Measurements from ENCODE around the gene PREX1. TPM values are rescaled to one million over a fixed set of nuclear protein-coding genes. Genes with fewer than 3 reads are reported as not detected.
"Not testable (repeated sequence)": the region's sequence is repeated elsewhere in the genome, so short reads cannot be mapped to it uniquely, and the experiment has no call there.

The PREX1 gene
- total and polyA plus RNA-seq, 12 donors, result 10.1 to 85.1 (median 42.9) TPM

DNA sequence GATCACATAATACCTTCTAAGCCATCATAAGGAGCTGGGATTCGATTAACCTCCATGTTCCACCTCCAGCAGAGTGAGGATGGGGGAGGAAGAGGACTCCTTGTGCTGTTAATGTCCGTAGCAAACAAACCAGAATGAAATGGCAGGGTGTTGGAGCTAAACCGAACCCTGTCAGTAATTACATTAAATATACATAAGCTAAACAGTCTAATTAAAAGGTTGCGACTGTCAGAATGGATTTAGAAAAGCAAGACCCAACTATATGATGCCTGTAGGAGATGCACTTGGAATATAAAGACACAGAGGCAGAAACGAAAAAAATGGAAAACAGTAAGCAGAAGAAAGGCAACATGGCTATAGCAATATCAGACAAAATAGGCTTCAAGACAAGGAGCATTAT lies 13.2 kb downstream of the PREX1 start:
- no peaks in the 10 kb centered on the region for H3K27me3 ChIP-seq
- H3K4me1 ChIP-seq (replicated peaks in 1 of 2), result peaks cover 14 to 46% of the 10 kb centered on the region in 2 donors
- H3K36me3 ChIP-seq (replicated peaks in 1 of 2), result no peaks in the 10 kb centered on the region
- H3K4me3 ChIP-seq, result no peak overlapping the region
- 88 to 93% (median 91%) methylated on average over 5 of the region's 5 CpGs for WGBS, 4 donors
- intact Hi-C loops (cut with DNase I), result no loop called here
- no peaks in the 10 kb centered on the region for H3K9me3 ChIP-seq (replicated peaks in 1 of 3)
- TF ChIP-seq, protein P1, sequence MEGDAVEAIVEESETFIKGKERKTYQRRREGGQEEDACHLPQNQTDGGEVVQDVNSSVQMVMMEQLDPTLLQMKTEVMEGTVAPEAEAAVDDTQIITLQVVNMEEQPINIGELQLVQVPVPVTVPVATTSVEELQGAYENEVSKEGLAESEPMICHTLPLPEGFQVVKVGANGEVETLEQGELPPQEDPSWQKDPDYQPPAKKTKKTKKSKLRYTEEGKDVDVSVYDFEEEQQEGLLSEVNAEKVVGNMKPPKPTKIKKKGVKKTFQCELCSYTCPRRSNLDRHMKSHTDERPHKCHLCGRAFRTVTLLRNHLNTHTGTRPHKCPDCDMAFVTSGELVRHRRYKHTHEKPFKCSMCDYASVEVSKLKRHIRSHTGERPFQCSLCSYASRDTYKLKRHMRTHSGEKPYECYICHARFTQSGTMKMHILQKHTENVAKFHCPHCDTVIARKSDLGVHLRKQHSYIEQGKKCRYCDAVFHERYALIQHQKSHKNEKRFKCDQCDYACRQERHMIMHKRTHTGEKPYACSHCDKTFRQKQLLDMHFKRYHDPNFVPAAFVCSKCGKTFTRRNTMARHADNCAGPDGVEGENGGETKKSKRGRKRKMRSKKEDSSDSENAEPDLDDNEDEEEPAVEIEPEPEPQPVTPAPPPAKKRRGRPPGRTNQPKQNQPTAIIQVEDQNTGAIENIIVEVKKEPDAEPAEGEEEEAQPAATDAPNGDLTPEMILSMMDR (IDR thresholded peaks at IDR 0.05), result no peak
- TF ChIP-seq POLR2A (IDR thresholded peaks at IDR 0.05), result no peak
- no peak for DNase-seq
- no peak overlapping the region for H3K27ac ChIP-seq

DNA sequence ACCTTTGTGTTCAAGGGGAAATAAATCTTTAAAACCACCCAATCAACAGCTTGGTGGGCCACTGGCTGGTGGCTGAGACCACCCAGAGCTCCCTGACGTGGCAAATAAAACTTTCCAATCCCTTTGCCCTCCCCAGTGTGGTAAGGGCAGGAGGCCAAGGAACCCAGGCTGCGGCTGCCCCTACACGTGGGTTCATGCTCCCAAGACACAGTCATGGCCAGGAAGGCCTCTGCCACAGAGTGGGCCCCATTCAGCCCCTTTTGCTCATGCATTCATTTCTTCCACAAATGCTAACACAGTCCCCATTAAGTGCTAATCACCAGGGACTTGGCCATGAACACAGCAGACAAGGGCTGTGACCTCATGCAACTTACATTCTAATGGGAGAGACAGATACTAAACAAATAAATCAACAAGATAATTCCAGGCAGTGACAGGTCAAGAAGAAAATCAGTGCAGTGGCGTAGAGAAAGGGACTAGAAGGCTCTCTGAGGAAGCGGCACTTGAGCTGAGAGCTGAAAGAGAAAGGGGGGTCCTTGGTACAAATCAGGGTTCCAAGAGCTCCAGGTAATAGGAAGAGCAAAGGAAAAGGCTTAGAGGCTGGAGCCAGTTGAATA lies 13.8 kb downstream of the PREX1 start:
- no peak overlapping the region for H3K4me3 ChIP-seq
- peaks cover 14 to 46% of the 10 kb centered on the region in 2 donors for H3K4me1 ChIP-seq (replicated peaks in 1 of 2)
- no peaks in the 10 kb centered on the region for H3K9me3 ChIP-seq (replicated peaks in 1 of 3)
- WGBS, 4 donors, result 59 to 76% (median 67%) methylated on average over 4 to 5 of the region's 5 CpGs
- intact Hi-C loops (cut with DNase I), result no loop called here
- no peaks in the 10 kb centered on the region for H3K36me3 ChIP-seq (replicated peaks in 1 of 2)
- TF ChIP-seq POLR2A (IDR thresholded peaks at IDR 0.05), result no peak
- TF ChIP-seq, protein P1 (IDR thresholded peaks at IDR 0.05), result no peak
- peak overlapping the region in 1 of 5 donors; percentile 19 for H3K27ac ChIP-seq
- no peak for DNase-seq
- no peaks in the 10 kb centered on the region for H3K27me3 ChIP-seq

DNA sequence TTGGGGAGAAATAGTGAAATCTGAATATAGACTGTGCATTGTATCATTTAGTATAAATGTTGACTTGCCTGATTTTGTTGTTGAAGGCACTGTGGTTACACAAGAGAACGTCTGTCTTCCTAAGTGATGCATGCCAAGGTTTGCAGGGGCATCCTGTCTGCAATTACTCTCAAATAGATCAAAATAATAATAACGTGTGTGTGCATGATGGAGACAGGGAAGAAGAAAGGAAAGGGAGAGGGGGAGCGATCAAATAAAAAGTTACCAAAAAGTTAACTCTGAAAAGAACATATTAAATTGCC lies 14.4 kb downstream of the PREX1 start:
- H3K9me3 ChIP-seq (replicated peaks in 1 of 3), result no peaks in the 10 kb centered on the region
- 32 to 50% (median 37%) methylated on average over 3 of the region's 3 CpGs for WGBS, 4 donors
- no peak for DNase-seq
- intact Hi-C loops (cut with DNase I), result no loop called here
- H3K27ac ChIP-seq, result peak overlapping the region in 1 of 5 donors; percentile 11
- H3K4me3 ChIP-seq, result no peak overlapping the region
- no peaks in the 10 kb centered on the region for H3K27me3 ChIP-seq
- no peak for TF ChIP-seq POLR2A (IDR thresholded peaks at IDR 0.05)
- TF ChIP-seq, protein P1 (IDR thresholded peaks at IDR 0.05), result no peak
- H3K36me3 ChIP-seq (replicated peaks in 1 of 2), result no peaks in the 10 kb centered on the region
- H3K4me1 ChIP-seq (replicated peaks in 1 of 2), result peaks cover 16 to 41% of the 10 kb centered on the region in 2 donors

DNA sequence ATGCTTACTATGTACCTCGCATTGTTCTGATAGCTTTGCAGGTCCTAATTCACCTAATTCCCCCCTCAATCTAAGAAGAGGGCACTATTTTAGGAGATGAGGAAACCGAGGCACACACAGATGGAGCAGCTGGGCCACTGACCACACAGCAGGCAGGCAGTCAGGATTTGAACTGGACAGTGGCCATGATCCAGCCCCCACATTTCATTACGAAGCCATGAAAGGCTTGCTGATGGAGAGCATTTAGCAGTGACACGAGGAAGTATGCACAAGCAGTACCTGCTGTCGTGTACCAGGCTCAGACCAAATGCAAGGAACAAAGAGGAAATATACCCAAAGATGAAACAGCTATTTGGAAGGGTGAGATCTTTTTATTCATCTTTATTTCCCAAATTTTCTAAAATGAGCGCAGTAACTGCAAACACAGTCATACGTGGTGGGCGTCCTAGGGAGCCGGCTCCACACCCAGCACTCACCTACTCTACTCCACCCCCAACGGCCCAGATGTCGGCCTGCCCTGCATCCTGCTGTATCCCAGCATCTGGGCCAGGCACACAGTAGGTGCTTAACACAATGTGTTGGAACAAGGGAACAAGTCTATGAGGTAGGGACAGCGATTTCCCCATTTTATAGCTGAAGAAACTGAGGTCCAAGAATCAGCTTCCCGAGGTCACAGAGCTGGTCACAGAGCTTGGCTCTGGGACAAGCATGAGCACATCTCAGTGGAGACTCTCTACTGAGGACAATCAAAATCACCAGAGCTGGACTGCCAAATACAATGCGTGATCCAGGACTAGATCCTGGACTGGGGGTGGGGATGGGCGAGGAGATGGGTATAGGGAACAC lies 15.0 kb downstream of the PREX1 start:
- Histone ChIP-seq H3K4me3 (no peak overlapping the region), H3K4me1 (replicated peaks in 1 of 2) (peaks cover 18 to 40% of the 10 kb centered on the region in 2 donors), H3K36me3 (replicated peaks in 1 of 2) (no peaks in the 10 kb centered on the region), H3K9me3 (replicated peaks in 1 of 3) (no peaks in the 10 kb centered on the region), H3K27ac (peak overlapping the region in 1 of 5 donors; percentile 11), H3K27me3 (no peaks in the 10 kb centered on the region)
- WGBS, 4 donors, result 75 to 81% (median 79%) methylated on average over 15 of the region's 15 CpGs
- DNase-seq, result peak in 1 of 7 donors; percentile 37
- intact Hi-C loops (cut with DNase I), result no loop called here
- TF ChIP-seq POLR2A (IDR thresholded peaks at IDR 0.05), result no peak
- TF ChIP-seq, protein P1 (IDR thresholded peaks at IDR 0.05), result no peak

DNA sequence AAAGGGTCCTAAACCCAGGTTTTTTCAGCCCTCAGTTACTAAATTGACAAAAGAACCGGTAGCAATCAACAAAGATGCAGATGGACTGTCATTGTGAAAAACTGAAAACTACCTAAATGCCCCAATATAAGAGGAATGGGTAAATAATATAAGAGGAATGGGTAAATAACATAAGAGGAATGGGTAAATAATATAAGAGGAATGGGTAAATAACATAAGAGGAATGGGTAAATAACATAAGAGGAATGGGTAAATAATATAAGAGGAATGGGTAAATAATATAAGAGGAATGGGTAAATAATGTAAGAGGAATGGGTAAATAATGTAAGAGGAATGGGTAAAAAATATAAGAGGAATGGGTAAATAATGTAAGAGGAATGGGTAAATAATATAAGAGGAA lies 15.7 kb downstream of the PREX1 start:
- H3K36me3 ChIP-seq (replicated peaks in 1 of 2); H3K4me3 ChIP-seq; H3K27ac ChIP-seq; H3K27me3 ChIP-seq; DNase-seq; intact Hi-C loops (cut with DNase I); H3K9me3 ChIP-seq (replicated peaks in 1 of 3): not testable (repeated sequence)
- H3K4me1 ChIP-seq (replicated peaks in 1 of 2), result peaks cover 12 to 33% of the 10 kb centered on the region in 2 donors
- 95 to 100% (median 96%) methylated on average over 1 of the region's 1 CpG for WGBS, 4 donors

All from adrenal gland (tissue), 12 donors.